Stimulated activated CD8-positive, alpha-beta memory T cell treated with anti-CD3 and anti-CD28 coated beads, Interleukin-12 subunit alpha, Interleukin-12 subunit beta, amount 100 ng/mL, for 24 hours (primary cell): ENCODE results near the gene LCP2.
"Not testable (repeated sequence)": the region's sequence is repeated elsewhere in the genome, so short reads cannot be mapped to it uniquely, and the experiment has no call there.

ENCODE experiments used
- DNase-seq: peaks from one replicate; pipeline ENCODE4 v3.0.0-alpha.2; 2020; ENCODE audit errors: extremely low read depth

Gene LCP2

DNA sequence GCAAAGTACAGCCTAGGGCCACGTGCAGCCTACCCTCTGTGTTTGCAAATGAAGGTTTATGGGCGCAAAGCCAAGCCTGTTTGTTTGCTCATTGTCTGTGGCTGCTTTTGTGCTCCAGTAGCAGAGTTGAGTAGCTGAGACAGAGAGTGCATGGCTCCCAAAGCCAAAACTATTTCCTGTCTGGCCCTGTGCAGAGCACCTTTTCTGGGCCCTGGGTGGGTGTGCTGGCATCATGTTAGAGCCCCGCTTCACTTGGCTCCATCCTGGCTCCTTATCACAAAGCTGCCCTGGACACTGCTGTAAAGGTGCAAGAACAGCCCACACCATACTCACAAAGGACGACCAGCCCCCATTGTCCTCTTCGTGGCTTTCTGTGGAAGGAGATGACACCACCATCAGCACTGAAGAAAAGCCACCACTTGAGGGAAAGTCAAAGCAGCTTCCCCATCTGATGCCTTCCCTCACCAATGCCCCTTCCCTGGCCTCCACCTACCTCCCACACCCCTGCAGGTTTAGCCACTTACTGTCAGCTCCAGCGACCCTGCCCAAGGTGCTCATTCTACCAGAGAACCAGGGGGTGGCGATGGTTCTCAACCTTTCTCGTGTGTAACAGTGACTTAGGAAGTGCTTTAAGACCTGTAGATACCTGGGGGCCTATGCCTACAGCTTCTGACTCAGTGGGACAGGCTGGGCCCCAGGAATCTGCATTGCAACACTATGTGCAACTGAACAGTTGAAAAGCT, 23.4 kb downstream of the LCP2 start:
- DNase-seq, result no peak

DNA sequence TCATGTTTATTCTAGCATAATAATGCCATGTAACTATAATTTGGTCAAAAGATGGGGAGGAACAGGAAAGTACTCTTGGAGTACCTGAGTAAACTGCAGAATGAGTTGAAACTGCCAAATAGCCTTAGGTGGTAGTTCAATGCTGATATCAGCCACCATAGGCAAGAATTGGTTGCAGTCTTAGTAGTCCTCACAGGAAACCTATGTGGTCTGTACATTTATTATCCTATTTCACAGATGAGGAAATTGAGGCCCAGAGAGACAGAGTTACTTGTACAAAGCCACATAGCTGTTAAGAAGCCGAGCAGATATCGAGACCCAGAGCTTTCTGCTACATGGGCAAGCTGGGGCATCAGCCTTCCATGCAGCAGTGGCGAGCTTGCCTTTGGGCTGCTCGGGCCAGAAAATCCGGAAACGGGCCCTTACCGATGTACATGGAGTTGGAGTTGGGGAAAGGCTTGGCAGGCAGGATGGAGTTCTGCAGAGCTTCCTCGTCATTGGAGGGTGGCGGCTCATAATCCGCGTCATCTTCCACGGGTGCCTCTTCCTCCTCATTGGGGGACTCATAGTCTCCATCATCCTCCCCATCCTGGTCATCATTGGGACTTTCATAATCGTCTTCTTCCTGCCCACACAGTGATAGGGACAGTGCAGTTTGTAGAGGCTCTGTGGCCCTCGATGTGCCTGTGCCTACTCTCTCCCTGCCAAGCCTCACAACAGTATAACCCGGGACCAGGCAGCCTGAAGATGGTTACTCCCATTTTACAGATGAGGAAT, 27.1 kb downstream of the LCP2 start:
- no peak for DNase-seq

GRCh38 chr5:170269579-170269978, 28.0 kb downstream of the LCP2 start:
- no peak for DNase-seq

- DNase-seq, result no peak
Measured at GRCh38 chr5:170268884-170269283, 28.7 kb downstream of the LCP2 start.

GRCh38 chr5:170268153-170268689, 29.4 kb downstream of the LCP2 start:
- no peak for DNase-seq

DNA sequence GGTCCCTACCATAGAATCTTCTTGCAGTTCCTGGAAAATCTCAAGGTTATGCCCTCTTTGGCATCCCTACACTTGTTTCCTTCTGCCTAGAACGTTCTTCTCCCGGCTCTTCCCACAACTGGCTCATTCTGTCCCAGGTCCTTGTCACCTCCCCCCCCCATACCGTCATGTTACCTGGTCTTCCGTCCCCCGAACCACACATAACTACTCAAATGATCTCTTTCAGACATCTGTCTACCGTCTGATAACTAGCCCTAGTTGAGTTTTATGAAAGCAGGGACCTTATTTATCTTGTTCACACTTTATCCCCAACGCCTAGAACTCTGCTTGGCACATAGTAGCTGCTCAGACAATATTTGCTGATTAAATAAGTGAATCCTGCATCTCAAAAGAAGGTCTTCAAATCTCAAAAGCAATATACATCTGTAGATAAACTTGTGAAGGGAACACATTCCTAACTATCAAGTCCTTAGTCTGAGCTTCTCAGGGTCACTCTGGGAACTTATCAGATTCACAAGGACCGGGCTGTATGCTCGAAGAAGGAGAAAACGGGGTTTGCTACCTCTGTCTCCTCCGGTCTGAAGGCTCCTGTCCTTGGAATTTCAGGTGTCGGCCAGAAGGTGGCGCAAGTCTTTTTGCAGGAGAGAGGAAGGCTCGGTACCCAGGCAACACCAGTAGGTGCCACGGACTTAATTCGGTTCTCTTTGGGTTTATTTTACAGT, 30.0 kb downstream of the LCP2 start:
- no peak for DNase-seq

- no peak for DNase-seq
Measured at GRCh38 chr5:170266570-170267381, 30.8 kb downstream of the LCP2 start.

- no peak for DNase-seq
Measured at GRCh38 chr5:170265522-170265921, 32.1 kb downstream of the LCP2 start.

- no peak for DNase-seq
Measured at GRCh38 chr5:170263906-170264305, 33.7 kb downstream of the LCP2 start.

DNA sequence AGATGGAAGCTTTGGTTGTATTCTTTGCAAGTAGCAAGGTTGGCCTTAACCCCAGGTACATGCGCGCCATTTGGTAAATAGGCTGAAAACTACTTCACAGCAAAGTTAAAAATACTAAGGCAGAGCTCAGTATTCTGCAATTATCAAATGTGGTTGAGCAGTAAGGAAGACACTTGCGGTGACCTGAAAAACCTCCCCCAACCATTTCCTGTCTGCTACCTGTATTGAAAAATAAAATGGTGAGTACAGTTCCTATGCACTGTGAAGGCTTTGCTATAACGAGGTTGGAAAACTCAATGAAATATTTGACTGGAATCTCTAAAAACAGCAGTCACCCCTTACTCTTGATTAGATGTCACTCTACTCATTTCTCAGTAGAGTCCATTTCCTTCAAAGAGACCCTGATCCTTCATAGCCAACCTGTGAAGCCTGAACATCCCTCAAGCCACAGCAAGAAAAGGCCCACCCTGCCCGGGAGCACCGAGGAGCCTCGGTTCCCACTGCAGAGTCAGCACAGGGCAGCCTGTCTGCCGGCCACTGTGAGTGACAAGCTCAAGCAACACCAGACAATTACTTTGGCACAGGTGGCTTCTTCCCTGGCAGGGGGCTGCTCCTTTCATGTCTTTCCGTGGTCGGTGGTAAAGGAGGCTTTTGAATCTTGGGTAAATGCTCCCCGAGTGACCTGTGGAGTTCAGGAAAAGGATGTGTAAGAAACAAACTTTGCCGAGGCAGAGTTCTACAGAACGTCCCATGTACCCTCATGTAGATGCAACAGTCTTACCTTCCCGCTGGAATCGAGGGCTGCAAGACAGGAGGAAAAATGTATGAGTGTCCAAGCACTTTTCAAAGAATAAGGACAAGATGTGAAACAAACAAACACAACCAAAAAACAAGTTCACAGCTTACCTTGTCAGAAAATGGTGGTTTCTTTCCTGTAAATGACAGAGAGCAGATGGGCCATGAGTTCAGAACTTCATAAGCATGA, 35.2 kb downstream of the LCP2 start:
- no peak for DNase-seq

- DNase-seq, result no peak
Measured at GRCh38 chr5:170261528-170262043, 36.0 kb downstream of the LCP2 start.

DNA sequence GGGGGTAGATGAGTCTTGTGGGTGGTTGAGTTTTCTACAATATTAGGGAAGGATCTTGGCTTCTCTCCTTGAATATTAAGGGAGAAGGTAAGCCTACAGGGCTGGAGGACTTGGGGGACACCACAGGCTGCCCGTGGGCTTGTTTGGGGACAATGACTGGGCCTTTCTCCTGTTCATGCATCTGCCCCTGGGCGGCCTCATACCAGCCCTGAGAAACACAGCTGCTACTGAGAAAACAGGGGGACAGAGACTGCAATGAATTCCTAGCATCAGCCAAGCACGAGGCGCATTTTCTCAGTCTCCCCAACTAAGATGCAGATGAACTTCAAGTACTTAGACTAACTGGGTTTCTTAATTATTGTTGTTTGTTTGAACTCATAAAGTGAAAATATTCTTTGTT, 40.2 kb downstream of the LCP2 start:
- no peak for DNase-seq

GRCh38 chr5:170256571-170256970, 41.0 kb downstream of the LCP2 start:
- DNase-seq, result no peak

- DNase-seq, result no peak
Measured at GRCh38 chr5:170254056-170254455, 43.5 kb downstream of the LCP2 start.

DNA sequence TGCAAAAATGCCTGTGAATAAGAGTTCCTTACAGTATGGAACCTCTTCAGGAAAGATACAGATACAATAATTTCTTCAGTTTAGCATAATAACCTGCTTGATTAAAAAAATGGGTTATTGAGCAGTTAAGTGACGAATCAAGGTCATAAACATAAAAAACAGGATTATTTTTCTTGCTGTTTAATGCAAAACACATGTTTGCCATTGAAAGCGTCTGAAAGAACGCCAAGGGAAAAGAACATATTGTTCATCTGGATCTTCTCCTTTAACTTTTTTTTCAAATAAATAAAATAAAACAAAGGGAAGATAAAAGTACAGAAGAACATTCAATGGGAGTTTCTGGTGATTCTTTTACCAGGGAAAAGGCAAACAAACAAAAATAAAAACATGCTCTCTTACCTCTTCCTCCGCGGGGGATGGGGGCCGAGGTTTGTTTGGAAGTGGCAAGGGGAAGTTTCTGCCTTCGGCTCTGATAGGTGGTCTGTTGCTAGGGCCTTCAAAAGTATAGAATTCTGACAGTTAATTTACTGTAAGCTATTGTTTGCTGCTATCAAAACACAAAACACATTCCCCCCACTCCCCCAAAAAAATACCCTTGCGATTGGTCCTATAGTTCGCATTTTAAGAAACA, 44.7 kb downstream of the LCP2 start:
- no peak for DNase-seq

DNA sequence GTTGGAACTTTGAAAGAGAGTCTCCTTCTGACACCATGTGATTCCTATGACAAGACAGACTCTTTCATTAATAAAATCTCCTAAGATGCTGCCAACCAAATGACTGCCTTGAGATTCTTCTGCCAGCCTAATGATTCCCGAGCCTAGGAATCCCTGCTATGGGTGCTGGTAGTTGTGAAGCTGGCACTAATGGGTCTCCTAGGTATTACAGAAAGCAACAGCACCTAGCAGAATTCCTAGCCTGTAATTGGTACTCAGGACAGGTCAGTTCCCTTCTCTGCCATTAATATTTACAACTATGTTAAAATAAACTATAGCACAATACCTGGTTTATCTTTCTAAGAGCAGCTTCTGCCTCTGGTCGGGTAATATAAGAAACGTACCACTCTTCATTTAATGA, 45.5 kb downstream of the LCP2 start:
- DNase-seq, result no peak

GRCh38 chr5:170251462-170251861, 46.1 kb downstream of the LCP2 start:
- DNase-seq, result no peak

GRCh38 chr5:170250810-170251317, 46.7 kb downstream of the LCP2 start:
- DNase-seq, result no peak

DNA sequence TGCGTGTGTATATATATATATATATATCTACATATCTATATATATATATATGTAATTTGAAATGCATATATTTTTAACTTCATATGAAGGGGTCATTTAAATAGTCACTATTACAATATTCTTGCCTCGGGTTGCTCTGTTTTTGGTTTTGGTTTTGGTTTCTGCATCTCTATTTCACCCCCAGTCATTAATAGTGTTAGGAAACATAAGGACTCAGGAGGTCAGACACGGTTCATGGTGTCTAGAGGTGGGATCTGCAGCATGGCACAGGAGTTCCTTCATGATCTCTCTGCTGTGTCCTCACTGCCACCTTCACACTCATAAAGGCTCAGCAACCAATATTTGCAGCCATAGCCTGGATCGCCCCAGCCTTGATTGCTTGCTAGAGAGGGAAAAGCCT, 48.2 kb downstream of the LCP2 start:
- DNase-seq, result no peak

DNA sequence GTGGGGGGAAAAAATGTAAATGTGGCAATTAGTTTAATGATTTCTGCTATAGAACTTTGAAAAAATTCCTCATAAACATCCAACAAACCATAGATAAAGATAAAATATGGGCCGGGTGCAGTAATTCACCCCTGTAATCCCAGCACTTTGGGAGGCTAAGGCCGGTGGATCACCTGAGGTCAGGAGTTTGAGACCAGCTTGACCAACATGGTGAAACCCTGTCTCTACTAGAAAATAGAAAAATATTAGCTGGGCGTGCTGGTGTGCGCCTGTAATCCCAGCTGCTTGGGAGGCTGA, 48.7 kb downstream of the LCP2 start:
- not testable (repeated sequence) for DNase-seq
